ES-I3 (cell line): ENCODE measurements around the gene URB2.

Experiments used
- H3K36me3 ChIP-seq: 2 replicates; pipeline ENCODE4 v1.6.1; 2013; ENCODE audit warnings: mild to moderate bottlenecking, low read length, control low read depth, moderate library complexity; ENCODE audit not compliant: insufficient read depth
- H3K4me1 ChIP-seq: 2 replicates; pipeline ENCODE4 v1.6.1; 2013; ENCODE audit warnings: mild to moderate bottlenecking, control low read depth, low read length; ENCODE audit not compliant: insufficient read depth
- H3K9ac ChIP-seq: 2 replicates; pipeline ENCODE4 v1.6.1; 2013; ENCODE audit warnings: low read depth, mild to moderate bottlenecking, low read length, moderate library complexity
- H3K9me3 ChIP-seq: 2 replicates; pipeline ENCODE4 v1.6.1; 2013; ENCODE audit warnings: mild to moderate bottlenecking, low read length, moderate library complexity; ENCODE audit not compliant: control insufficient read depth, insufficient read depth

The URB2 gene

GRCh38 chr1:229643996-229644745, 18.1 kb downstream of the URB2 start:
- H3K36me3 ChIP-seq: peaks cover 29% of the 10 kb centered on the region
- H3K4me1 ChIP-seq: no peaks in the 10 kb centered on the region
- H3K9ac ChIP-seq: no peak overlapping the region
- no peaks in the 10 kb centered on the region for H3K9me3 ChIP-seq

- Histone ChIP-seq H3K9ac (no peak overlapping the region), H3K4me1 (no peaks in the 10 kb centered on the region), H3K36me3 (peaks cover 34% of the 10 kb centered on the region), H3K9me3 (no peaks in the 10 kb centered on the region)
Observed at GRCh38 chr1:229645324-229645993, 19.4 kb downstream of the URB2 start.

- Histone ChIP-seq H3K36me3 (peaks cover 45% of the 10 kb centered on the region), H3K9me3 (no peaks in the 10 kb centered on the region), H3K4me1 (no peaks in the 10 kb centered on the region), H3K9ac (no peak overlapping the region)
Observed at GRCh38 chr1:229648406-229648805, 22.4 kb downstream of the URB2 start.

GRCh38 chr1:229650045-229650444, 24.0 kb downstream of the URB2 start:
- H3K9ac ChIP-seq: no peak overlapping the region

GRCh38 chr1:229651546-229651945, 25.5 kb downstream of the URB2 start:
- peaks cover 33% of the 10 kb centered on the region for H3K36me3 ChIP-seq
- H3K4me1 ChIP-seq: no peaks in the 10 kb centered on the region
- H3K9ac ChIP-seq: no peak overlapping the region
- no peaks in the 10 kb centered on the region for H3K9me3 ChIP-seq

More at GRCh38 chr1:229650045-229650444, 24.0 kb downstream of the URB2 start:
- H3K4me1 ChIP-seq: no peaks in the 10 kb centered on the region
- no peaks in the 10 kb centered on the region for H3K9me3 ChIP-seq
- peaks cover 38% of the 10 kb centered on the region for H3K36me3 ChIP-seq

- no peak overlapping the region for H3K9ac ChIP-seq
- H3K4me1 ChIP-seq: no peaks in the 10 kb centered on the region
- no peaks in the 10 kb centered on the region for H3K9me3 ChIP-seq
- H3K36me3 ChIP-seq: peaks cover 26% of the 10 kb centered on the region
Observed at GRCh38 chr1:229653420-229653819, 27.4 kb downstream of the URB2 start.

GRCh38 chr1:229655781-229656180, 29.7 kb downstream of the URB2 start:
- Histone ChIP-seq H3K4me1 (no peaks in the 10 kb centered on the region), H3K9me3 (no peaks in the 10 kb centered on the region), H3K9ac (no peak overlapping the region), H3K36me3 (peaks cover 20% of the 10 kb centered on the region)

GRCh38 chr1:229657993-229658755, 32.1 kb downstream of the URB2 start:
- Histone ChIP-seq H3K36me3 (peaks cover 23% of the 10 kb centered on the region), H3K9ac (no peak overlapping the region), H3K9me3 (no peaks in the 10 kb centered on the region), H3K4me1 (0 out of 2 replicates have a peak, but pooled peaks cover 3% of the 10 kb centered on the region)

GRCh38 chr1:229661022-229661877, 35.2 kb downstream of the URB2 start:
- no peaks in the 10 kb centered on the region for H3K9me3 ChIP-seq
- no peak overlapping the region for H3K9ac ChIP-seq
- H3K4me1 ChIP-seq: 0 out of 2 replicates have a peak, but pooled peaks cover 3% of the 10 kb centered on the region
- H3K36me3 ChIP-seq: peaks cover 19% of the 10 kb centered on the region

GRCh38 chr1:229661897-229662296, 35.9 kb downstream of the URB2 start:
- H3K9me3 ChIP-seq: no peaks in the 10 kb centered on the region
- H3K9ac ChIP-seq: no peak overlapping the region
- H3K4me1 ChIP-seq: 0 out of 2 replicates have a peak, but pooled peaks cover 3% of the 10 kb centered on the region
- peaks cover 19% of the 10 kb centered on the region for H3K36me3 ChIP-seq

GRCh38 chr1:229664133-229664689, 38.2 kb downstream of the URB2 start:
- no peaks in the 10 kb centered on the region for H3K9me3 ChIP-seq
- peaks cover 17% of the 10 kb centered on the region for H3K36me3 ChIP-seq
- 0 out of 2 replicates have a peak, but pooled peaks cover 3% of the 10 kb centered on the region for H3K4me1 ChIP-seq
- no peak overlapping the region for H3K9ac ChIP-seq

GRCh38 chr1:229665912-229666558, 40.0 kb downstream of the URB2 start:
- Histone ChIP-seq H3K9me3 (no peaks in the 10 kb centered on the region), H3K4me1 (0 out of 2 replicates have a peak, but pooled peaks cover 3% of the 10 kb centered on the region), H3K36me3 (peaks cover 12% of the 10 kb centered on the region), H3K9ac (no peak overlapping the region)

GRCh38 chr1:229666585-229666984, 40.5 kb downstream of the URB2 start:
- Histone ChIP-seq H3K36me3 (peaks cover 10% of the 10 kb centered on the region), H3K4me1 (0 out of 2 replicates have a peak, but pooled peaks cover 1% of the 10 kb centered on the region), H3K9ac (no peak overlapping the region), H3K9me3 (no peaks in the 10 kb centered on the region)
